Thoracic aorta (tissue), 2 donors: Measurements from ENCODE around the gene SLC6A7. TPM values are rescaled to one million over a fixed set of nuclear protein-coding genes. Genes with fewer than 3 reads are reported as not detected.

Source experiments
- ATAC-seq: fragments of 150-250 bp; one replicate; pipeline ENCODE4 v1.8.0; 2017; ENCODE audit warnings: low read depth; ENCODE audit not compliant: insufficient number of reproducible peaks, low FRiP score
- DNase-seq: peaks from one replicate; pipeline ENCODE4 v3.0.0-alpha.2; 2020; ENCODE audit warnings: low spot score
- H3K27ac ChIP-seq, 2 donors: fragments of 200-600 bp; sonication (generic); 1 replicate in 1 of 2; 2 replicates in 1 of 2; pipeline ENCODE4 v1.5.1; 2016; ENCODE audit warnings: mild to moderate bottlenecking in 2 of 2, moderate library complexity in 2 of 2
- H3K27me3 ChIP-seq: fragments of 200-600 bp; sonication (generic); replicated peaks from 2 replicates; pipeline ENCODE4 v1.6.0; 2016; ENCODE audit warnings: mild to moderate bottlenecking; ENCODE audit not compliant: insufficient read depth
- H3K36me3 ChIP-seq: fragments of 200-600 bp; sonication (generic); one replicate; pipeline ENCODE4 v1.5.1; 2016
- H3K4me1 ChIP-seq, 2 donors: fragments of 200-600 bp; sonication (generic); 1 replicate in 1 of 2; 2 replicates in 1 of 2; pipeline versions ENCODE4 v1.5.1 to v1.6.0; 2016; ENCODE audit warnings: low read depth in 2 of 2, mild to moderate bottlenecking in 1 of 2; ENCODE audit not compliant: control insufficient read depth in 1 of 2
- H3K4me3 ChIP-seq: fragments of 200-600 bp; sonication (generic); 2 replicates; pipeline ENCODE4 v1.5.1; 2016; ENCODE audit warnings: mild to moderate bottlenecking
- H3K9me3 ChIP-seq: fragments of 200-600 bp; sonication (generic); 2 replicates; pipeline ENCODE4 v1.5.1; 2016
- total RNA-seq, 2 donors: library from RNA; depleted of rRNA; stranded (reverse); fragments of >200 nt; gene quantifications; one replicate each; pipeline versions ENCODE4 v1.1.0 to v1.2.3, GENCODE V29; 2016
- TF ChIP-seq, protein P1 (sequence below): fragments of 200-600 bp; sonication (generic); IDR thresholded peaks from one replicate; pipeline ENCODE4 v1.5.1; 2019; ENCODE audit warnings: antibody characterized with exemption

Gene SLC6A7
- total RNA-seq, 2 donors from 2014 or later, result not detected

DNA sequence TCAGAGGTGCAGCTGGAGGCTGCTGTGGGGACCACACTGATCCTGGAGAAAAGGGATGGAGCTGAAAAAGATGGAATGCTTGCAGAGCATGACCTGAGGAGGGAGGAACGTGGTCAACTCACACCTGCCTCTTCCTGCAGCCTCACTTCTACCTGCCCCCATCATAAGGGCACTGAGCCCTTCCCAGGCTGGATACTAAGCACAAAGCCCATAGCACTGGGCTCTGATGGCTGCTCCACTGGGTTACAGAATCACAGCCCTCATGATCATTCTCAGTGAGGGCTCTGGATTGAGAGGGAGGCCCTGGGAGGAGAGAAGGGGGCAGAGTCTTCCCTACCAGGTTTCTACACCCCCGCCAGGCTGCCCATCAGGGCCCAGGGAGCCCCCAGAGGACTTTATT is 5.9 kb upstream of the SLC6A7 start:
- DNase-seq (no peak), ATAC-seq (no peak)
- Histone ChIP-seq H3K4me3 (no peak overlapping the region), H3K36me3 (no peaks in the 10 kb centered on the region), H3K27ac (no peak overlapping the region), H3K4me1 (peaks cover 15 to 39% of the 10 kb centered on the region in 2 donors), H3K9me3 (no peaks in the 10 kb centered on the region), H3K27me3 (no peaks in the 10 kb centered on the region)
- TF ChIP-seq, protein P1, sequence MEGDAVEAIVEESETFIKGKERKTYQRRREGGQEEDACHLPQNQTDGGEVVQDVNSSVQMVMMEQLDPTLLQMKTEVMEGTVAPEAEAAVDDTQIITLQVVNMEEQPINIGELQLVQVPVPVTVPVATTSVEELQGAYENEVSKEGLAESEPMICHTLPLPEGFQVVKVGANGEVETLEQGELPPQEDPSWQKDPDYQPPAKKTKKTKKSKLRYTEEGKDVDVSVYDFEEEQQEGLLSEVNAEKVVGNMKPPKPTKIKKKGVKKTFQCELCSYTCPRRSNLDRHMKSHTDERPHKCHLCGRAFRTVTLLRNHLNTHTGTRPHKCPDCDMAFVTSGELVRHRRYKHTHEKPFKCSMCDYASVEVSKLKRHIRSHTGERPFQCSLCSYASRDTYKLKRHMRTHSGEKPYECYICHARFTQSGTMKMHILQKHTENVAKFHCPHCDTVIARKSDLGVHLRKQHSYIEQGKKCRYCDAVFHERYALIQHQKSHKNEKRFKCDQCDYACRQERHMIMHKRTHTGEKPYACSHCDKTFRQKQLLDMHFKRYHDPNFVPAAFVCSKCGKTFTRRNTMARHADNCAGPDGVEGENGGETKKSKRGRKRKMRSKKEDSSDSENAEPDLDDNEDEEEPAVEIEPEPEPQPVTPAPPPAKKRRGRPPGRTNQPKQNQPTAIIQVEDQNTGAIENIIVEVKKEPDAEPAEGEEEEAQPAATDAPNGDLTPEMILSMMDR, result no peak

DNA sequence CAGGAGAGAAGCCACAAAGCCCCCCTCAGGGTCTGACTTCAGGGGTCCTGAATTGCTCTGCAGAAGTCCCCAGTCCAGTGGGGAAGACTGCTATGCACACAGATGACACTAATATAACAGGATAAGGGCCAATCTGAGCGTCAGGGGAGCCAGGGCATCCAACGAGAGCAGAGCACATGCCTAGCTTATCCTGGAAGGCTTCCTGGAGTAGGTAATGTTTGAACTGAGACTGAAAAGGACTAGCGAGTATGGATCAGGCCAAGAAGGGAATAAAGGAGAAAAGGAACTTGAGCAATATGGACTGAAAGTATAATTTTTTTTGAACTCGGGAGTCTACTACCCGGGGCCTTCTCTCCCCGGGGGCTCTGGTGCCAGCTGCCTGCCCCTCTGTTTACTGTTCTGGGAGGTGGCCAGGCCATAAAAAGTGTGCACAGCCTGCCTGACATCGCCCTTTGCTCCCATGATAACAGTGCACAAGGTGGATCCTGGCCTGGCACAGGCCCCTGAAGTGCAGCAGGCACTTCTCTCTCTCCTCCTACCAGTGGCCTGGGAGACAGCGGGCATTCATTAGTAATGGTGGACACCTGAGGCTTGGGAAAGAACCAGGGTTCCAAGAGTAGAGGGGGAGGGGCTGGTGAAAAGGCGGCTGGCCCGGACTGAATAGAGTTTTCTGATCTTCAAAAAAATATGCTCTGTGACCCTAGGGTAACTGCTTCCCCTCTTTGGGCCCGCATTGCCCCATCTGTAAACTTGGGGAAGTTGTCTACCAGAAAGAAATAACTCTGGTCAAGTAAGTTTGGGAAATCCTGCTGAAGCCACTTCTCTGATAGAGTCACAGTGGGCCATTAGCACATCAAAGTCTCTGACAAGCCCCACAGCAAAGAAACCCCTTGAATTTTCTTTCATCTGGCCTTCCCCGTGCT is 4.6 kb upstream of the SLC6A7 start:
- H3K27ac ChIP-seq, result no peak overlapping the region
- H3K4me3 ChIP-seq, result no peak overlapping the region
- H3K4me1 ChIP-seq, result peaks cover 8 to 35% of the 10 kb centered on the region in 2 donors
- ATAC-seq, result no peak
- no peaks in the 10 kb centered on the region for H3K27me3 ChIP-seq
- H3K36me3 ChIP-seq, result no peaks in the 10 kb centered on the region
- TF ChIP-seq, protein P1, result no peak
- no peaks in the 10 kb centered on the region for H3K9me3 ChIP-seq
- no peak for DNase-seq

DNA sequence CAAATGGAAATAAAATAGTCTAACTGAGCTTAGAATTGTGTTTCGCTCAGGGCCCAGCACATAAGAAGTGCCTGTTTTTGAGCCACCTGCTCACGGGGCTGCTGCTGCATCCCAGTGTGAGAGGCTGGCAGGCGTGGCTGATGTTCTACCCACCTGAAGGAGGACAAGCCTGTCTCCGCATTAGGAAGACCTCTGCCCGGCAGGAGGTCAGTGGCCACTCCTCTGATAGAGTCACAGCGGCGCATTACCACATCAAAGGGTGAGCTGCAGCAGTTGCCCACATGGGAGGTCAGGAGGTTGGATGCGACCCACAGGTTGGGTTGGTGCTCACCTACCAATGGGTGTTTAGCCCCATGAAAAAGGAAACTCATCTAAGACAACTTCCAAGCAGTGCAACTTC is 3.7 kb upstream of the SLC6A7 start:
- DNase-seq, result no peak
- peaks cover 3 to 27% of the 10 kb centered on the region in 2 donors for H3K4me1 ChIP-seq
- no peak for ATAC-seq
- no peaks in the 10 kb centered on the region for H3K27me3 ChIP-seq
- H3K36me3 ChIP-seq, result no peaks in the 10 kb centered on the region
- TF ChIP-seq, protein P1, result no peak
- no peak overlapping the region for H3K27ac ChIP-seq
- H3K4me3 ChIP-seq, result no peak overlapping the region
- no peaks in the 10 kb centered on the region for H3K9me3 ChIP-seq

DNA sequence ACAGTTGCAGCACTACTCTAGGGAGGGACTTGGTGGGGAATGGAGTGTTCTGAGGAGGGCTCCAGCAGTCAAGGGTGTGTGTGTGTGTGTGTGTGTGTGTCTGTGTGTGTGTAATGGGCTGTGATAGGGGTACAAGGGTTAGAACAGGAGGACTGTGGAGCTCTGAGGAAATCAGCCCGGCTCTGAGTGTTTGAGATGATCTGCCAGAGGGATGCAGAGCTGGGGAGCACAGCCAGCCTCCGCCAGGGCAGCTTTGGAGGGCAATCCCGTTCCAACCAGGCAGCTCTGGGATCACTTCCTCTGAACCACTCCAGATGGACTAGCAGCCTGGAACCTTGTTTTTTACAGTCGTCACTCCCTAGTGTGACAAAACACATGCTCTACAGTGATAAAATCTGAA is 3.0 kb upstream of the SLC6A7 start:
- Histone ChIP-seq H3K27me3 (no peaks in the 10 kb centered on the region), H3K4me1 (peaks cover 0 to 19% of the 10 kb centered on the region in 2 donors), H3K36me3 (no peaks in the 10 kb centered on the region), H3K27ac (no peak overlapping the region), H3K4me3 (no peak overlapping the region), H3K9me3 (no peaks in the 10 kb centered on the region)
- ATAC-seq, result no peak
- TF ChIP-seq, protein P1, result no peak
- DNase-seq, result no peak

DNA sequence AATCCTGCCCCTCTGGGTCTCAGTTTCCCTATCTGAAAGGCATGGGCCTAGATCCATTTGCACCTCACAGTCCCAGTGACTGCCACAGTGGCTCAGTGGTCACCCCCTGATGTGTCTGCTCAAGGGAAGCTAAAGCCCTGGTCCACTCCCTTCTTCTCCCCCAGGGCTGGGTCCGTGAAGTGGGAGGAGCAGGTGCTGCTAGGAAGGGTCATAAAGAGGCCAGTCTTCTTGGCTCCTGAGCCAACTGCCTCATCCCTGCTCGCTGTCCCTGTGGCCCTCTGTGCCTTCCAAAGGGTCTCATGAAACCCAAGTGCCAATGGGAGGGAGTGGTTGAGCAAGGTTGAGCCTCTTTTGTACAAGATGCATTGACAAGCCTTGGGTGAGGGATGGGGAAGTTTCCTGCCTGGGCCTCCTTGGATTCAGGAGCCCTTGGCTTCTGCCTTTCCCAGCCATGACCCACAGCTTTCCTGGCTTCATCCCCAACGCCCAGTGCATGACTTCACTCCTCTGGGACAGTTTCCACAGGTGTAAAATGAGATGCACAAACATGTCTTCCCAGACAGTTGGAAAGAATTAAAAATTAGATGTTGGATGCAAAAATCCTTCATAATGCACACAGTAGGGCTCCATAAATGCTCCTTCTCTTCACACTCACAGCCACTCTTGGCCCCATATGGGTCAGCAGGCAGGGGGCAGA is 1.6 kb upstream of the SLC6A7 start:
- Histone ChIP-seq H3K9me3 (no peaks in the 10 kb centered on the region), H3K27ac (no peak overlapping the region), H3K36me3 (no peaks in the 10 kb centered on the region), H3K27me3 (no peaks in the 10 kb centered on the region), H3K4me3 (no peak overlapping the region), H3K4me1 (peaks cover 0 to 9% of the 10 kb centered on the region in 2 donors)
- DNase-seq (no peak), ATAC-seq (no peak)
- TF ChIP-seq, protein P1, result no peak
